22Rv1 (cell line): ENCODE measurements around the gene CTBP2.

Experiments used
- H3K27ac ChIP-seq: fragments of 450-650 bp; 2 replicates; pipeline ENCODE4 v1.5.1; 2017
- ZFX ChIP-seq: fragments of 450-650 bp; IDR thresholded peaks from 2 replicates; pipeline ENCODE4 v1.6.1; 2017; ENCODE audit warnings: antibody characterized with exemption, borderline replicate concordance
- TF ChIP-seq, protein P1 (sequence below): fragments of 450-650 bp; IDR thresholded peaks from 2 replicates; pipeline ENCODE4 v1.5.1; 2017; ENCODE audit warnings: mild to moderate bottlenecking

The CTBP2 gene

DNA sequence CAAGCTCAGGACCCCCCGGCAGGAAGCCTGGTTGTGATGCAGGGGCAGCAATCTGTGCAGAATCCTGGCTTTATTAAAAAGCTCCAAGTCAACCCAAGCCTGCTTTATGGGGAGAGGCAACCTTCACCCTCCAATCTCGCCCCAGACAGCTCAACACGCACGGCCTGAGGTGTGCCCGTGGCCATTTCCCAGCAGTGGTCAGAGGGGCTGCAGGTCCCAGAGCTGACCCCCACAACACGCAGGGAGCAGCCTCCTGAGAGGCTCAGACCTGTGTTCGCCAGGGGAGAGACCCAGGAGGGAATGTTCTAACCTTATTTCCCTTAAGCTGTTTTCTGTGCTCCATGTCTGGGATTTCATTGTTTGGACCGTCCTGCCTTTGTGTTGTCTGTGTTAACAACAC lies 108.2 kb downstream of the CTBP2 start:
- no peak overlapping the region for H3K27ac ChIP-seq

DNA sequence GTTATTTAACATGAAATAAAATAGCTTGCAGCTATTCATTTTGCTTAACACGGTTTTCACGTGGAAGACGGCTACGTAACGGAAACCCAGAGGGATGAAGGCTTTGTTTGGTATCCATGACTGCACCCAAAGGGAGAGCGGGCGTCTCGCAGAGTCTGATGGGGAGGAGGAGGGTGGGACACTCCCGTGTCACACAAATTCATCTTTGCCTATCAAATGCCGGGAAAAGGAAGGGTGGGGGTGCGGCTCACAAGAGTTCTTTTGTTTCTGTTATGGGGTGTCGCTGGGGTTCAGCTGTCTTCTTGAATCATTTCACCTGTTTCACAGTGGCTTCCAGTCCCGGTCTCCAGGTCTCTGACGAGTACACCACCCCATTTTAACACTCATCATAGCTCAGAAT lies 110.0 kb downstream of the CTBP2 start:
- no peak for TF ChIP-seq ZFX
- TF ChIP-seq, protein P1, sequence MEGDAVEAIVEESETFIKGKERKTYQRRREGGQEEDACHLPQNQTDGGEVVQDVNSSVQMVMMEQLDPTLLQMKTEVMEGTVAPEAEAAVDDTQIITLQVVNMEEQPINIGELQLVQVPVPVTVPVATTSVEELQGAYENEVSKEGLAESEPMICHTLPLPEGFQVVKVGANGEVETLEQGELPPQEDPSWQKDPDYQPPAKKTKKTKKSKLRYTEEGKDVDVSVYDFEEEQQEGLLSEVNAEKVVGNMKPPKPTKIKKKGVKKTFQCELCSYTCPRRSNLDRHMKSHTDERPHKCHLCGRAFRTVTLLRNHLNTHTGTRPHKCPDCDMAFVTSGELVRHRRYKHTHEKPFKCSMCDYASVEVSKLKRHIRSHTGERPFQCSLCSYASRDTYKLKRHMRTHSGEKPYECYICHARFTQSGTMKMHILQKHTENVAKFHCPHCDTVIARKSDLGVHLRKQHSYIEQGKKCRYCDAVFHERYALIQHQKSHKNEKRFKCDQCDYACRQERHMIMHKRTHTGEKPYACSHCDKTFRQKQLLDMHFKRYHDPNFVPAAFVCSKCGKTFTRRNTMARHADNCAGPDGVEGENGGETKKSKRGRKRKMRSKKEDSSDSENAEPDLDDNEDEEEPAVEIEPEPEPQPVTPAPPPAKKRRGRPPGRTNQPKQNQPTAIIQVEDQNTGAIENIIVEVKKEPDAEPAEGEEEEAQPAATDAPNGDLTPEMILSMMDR = no peak
- no peak overlapping the region for H3K27ac ChIP-seq

More for the DNA sequence above, 108.2 kb downstream of the CTBP2 start:
- no peak for TF ChIP-seq ZFX
- TF ChIP-seq, protein P1 = no peak

DNA sequence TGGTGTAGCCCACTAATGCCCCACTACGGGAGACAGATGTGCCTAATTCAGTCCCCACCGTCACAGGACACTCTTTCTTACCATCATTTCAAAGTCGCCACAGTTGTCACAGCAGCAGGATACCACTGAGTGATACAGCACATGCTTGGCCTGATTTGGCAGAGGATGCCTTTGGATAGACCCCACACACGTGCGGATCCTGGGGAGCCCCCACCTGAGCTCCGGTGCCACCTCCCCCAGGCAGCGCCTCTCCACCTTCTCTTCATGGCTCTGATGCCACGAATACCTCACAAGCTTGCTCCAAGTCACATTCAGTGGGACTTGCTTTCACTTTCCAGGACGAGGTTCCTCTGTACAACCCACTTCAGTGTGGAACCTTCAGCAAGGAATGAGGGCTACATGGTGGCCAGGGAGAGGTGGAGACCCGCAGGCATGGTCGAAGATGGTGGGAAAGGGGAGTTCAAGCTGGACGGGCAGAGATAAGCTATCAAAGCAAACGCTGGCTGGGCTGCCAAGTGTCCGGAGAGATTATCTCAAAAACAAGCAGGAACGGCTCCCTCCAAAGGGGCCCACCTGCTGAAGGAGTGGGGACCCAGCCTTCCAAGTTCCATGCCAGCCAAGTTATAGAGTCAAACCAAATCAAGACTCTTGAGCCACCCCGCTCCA lies 111.0 kb downstream of the CTBP2 start:
- no peak for TF ChIP-seq ZFX
- TF ChIP-seq, protein P1 = no peak
- H3K27ac ChIP-seq = no peak overlapping the region

DNA sequence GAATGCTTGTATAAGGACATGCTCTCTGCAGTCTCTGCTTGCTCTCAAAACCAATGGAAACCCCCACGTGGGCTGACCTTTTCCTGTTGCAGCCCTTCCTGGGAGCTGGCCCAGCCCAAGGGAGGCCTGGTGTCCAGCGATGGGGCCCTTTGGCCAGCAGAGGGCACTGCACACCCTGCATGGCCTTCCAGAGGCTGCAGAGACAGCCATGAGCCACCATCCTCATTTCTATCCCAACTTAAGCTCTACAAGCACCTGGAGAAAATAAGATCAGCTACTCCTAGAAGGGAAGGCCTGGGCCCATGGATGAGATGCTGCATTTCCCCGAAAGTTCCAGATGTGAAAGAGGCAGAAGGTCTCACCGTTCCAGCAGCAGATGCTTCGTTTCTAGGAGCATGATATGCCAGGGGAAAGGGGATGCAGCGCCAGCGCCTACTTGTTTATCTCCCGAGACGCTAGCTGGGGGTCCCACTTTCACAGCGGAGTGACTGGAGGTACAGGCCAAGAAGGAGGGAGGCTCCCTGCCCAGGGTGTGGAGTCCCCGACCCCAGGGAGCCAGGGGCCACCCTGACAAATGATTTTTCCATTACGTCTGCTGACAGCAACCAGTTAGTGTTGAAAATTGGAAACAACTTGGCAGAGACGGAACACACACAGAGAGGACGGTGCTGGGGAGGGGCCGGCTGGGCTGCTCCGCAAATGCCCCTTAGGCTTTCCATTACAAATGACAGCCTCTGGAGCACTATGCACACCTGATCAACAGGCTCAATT lies 112.1 kb downstream of the CTBP2 start:
- no peak for TF ChIP-seq ZFX
- TF ChIP-seq, protein P1 = peak; percentile 96
- no peak overlapping the region for H3K27ac ChIP-seq

DNA sequence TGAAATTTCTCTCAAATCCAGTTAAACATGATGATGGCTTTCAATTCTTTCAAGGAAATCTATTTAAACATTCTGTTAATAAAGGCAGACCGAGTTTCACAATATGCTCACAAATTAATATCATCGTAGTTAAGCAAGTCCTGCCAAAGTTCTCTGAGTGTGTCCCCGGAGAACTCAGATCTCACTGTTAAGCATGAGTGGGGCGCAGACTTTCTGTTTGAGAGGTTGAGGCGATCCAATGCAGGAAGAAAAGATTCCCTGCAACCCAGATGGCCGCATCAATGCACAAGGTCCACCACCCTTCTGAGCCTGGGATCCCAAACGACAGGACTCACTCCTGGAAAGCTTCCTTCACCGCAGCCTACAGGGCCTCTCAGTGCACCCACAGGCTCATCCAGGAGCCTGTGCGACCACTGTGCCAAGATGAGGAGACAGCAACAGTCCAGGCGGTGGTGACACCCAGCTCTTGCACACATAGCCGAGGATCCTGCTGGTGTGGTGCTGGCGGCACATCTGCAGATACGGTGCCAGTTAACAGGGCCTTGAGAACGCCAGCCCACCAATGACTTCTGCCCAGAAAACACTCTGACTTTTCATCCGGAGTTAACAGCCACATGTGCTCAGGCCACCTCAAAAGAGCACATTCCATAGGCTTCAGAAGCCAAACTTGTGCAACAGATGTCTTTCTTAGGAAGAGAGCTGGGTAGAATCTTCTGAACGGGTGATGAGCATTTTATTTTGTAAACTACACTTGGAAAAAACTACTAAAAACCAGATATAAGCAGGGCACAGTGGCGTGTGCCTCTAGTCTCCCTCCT lies 116.3 kb downstream of the CTBP2 start:
- H3K27ac ChIP-seq = no peak overlapping the region
- TF ChIP-seq ZFX = no peak
- TF ChIP-seq, protein P1 = no peak

DNA sequence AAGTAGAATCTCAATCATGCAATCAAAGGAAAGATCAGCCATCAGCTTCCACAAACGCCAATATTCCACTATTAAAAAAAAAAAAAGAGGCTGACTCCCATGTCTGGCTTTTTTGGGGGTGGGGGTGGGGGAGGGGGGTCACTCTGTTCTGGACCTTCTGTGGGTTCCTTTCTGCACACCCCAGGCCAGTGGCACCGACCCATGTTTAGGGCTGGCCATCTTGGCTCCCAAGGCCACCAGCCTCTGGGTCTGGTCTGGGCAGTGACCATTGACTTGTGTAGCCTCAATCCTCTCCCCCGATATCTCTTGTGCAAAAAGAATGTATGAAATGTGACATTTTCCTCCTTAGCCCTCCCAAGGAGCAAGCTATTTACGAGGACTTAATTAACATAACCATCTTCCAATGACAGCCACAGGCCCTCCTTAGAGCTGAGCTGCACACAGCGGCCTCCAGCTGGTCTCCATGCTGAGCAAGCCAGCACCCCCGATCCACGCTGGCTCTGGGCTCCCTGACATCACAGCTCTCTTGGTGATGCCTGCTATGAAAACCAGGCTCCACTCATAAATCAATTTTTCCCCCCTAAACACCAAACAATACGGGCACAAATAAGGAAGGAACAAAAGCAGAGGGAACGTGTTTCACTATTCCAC lies 118.4 kb downstream of the CTBP2 start:
- no peak overlapping the region for H3K27ac ChIP-seq
- no peak for TF ChIP-seq ZFX
- TF ChIP-seq, protein P1 = no peak
